ENCODE measurements around the gene GFRA4. TPM values are rescaled to one million over a fixed set of nuclear protein-coding genes. Genes with fewer than 3 reads are reported as not detected.

Gene GFRA4
- total RNA-seq, 1 experiment from 2014 or later, result not detected

GRCh38 chr20:3621111-3621510, 42.1 kb downstream of the GFRA4 start:
- ChIA-PET POLR2A (interaction anchor here (0.6 kb wide), 1 partner anchor 263 kb away, joined by 3 read pairs; no protein-coding TSS in a partner anchor), CTCF (no interaction called here), RAD21 (ENCODE audit: low non-redundant PET in 1 of 2, low total read pairs in 2 of 2, uncharacterized antibody in 2 of 2, unreplicated experiment in 2 of 2) (no interaction called here)
- intact Hi-C loops (cut with micrococcal nuclease), result no loop called here
- no peak overlapping the region for H3K4me3 ChIP-seq (replicated peaks in 1 of 2; ENCODE audit: low read depth in 1 of 2, low read length in 2 of 2)
- no peaks in the 10 kb centered on the region for H3K27me3 ChIP-seq (ENCODE audit: insufficient read depth, low read length)
- H3K27ac ChIP-seq (ENCODE audit: low read depth, low read length), result no peak overlapping the region
- no peaks in the 10 kb centered on the region for H3K9me2 ChIP-seq (ENCODE audit: insufficient read depth)
- H4K20me1 ChIP-seq (ENCODE audit: insufficient read depth), result no peaks in the 10 kb centered on the region
- no peak overlapping the region for H2AFZ ChIP-seq (ENCODE audit: low read depth, low read length, poor library complexity, severe bottlenecking)
- H3K36me3 ChIP-seq (ENCODE audit: control insufficient read depth in 1 of 2, insufficient read depth in 2 of 2, low read length in 2 of 2), result no peaks in the 10 kb centered on the region
- ATAC-seq, result no peak
- H3K9me3 ChIP-seq (ENCODE audit: control insufficient read depth in 1 of 2, insufficient read depth in 1 of 2, low read depth in 1 of 2, low read length in 2 of 2), result no peaks in the 10 kb centered on the region
- H3K9ac ChIP-seq (ENCODE audit: low read length), result no peak overlapping the region
- H3K4me2 ChIP-seq (ENCODE audit: low read length), result no peak overlapping the region
- peaks cover 0 to 2% of the 10 kb centered on the region in 2 experiments; a peak in 1 of 4 replicates for H3K4me1 ChIP-seq (ENCODE audit: control insufficient read depth in 1 of 2, insufficient read depth in 2 of 2, low read length in 2 of 2)
- no TSS peak for BruUV-seq (replicated peaks)
- no peaks in the 10 kb centered on the region for H3K79me2 ChIP-seq (ENCODE audit: insufficient read depth, low read length)
- TF ChIP-seq CEBPB (IDR thresholded peaks at IDR 0.05; ENCODE audit: low read depth) (no peak), YY1 (IDR thresholded peaks at IDR 0.05; ENCODE audit: extremely low read depth, insufficient replicate concordance, low read depth, low read length) (no peak), MAX (IDR thresholded peaks at IDR 0.05) (no peak), ELF1 (IDR thresholded peaks at IDR 0.05; ENCODE audit: borderline replicate concordance, low read depth) (no peak), EGR1 (IDR thresholded peaks at IDR 0.05; ENCODE audit: low read depth) (no peak), ATF3 (IDR thresholded peaks at IDR 0.05) (no peak), POLR2AphosphoS5 (IDR thresholded peaks at IDR 0.05; ENCODE audit: low read depth, low read length) (no peak), POLR2A (IDR thresholded peaks at IDR 0.05; ENCODE audit: borderline replicate concordance, extremely low read depth, insufficient read depth, insufficient read length) (no peak), RAD21 (IDR thresholded peaks at IDR 0.05; ENCODE audit: low read depth) (no peak), SIN3A (IDR thresholded peaks at IDR 0.05; ENCODE audit: low read depth) (no peak), SP1 (IDR thresholded peaks at IDR 0.05; ENCODE audit: low read depth) (no peak), ZNF274 (IDR thresholded peaks at IDR 0.05; ENCODE audit: low read depth, low read length) (no peak), REST (IDR thresholded peaks at IDR 0.05; ENCODE audit: low read depth) (no peak), ZFX (IDR thresholded peaks at IDR 0.05) (no peak)
- DNase-seq (ENCODE audit: low read depth, low spot score), result no peak
